Activated T-cell treated with anti-CD3 and anti-CD28 coated beads, Interleukin-2, amount 50 U/mL, for 72 hours (primary cell): ENCODE results near the gene TLK1. TPM values are rescaled to one million over a fixed set of nuclear protein-coding genes. Genes with fewer than 3 reads are reported as not detected.

Experiments used
- ATAC-seq, 2 donors: fragments of 150-1000 bp; cut with Tn5 transposase; replicated peaks in 1 of 2; 2 replicates each; pipeline ENCODE4 v1.10.0; 2021; ENCODE audit warnings: moderate library complexity in 2 of 2, mild to moderate bottlenecking in 1 of 2
- DNase-seq, 2 donors: peaks; one replicate each; pipeline ENCODE4 v3.0.0; 2021 to 2022; ENCODE audit warnings: mixed read lengths in 1 of 2
- H3K27ac Mint-ChIP-seq: one replicate; pipeline ENCODE4 v1.8.0; 2022; ENCODE audit warnings: mild to moderate bottlenecking, moderate library complexity, mixed read lengths
- H3K27me3 Mint-ChIP-seq: one replicate; pipeline ENCODE4 v1.8.0; 2022; ENCODE audit warnings: low read depth, mixed read lengths
- H3K36me3 Mint-ChIP-seq, 2 donors: one replicate each; pipeline ENCODE4 v1.8.0; 2022; ENCODE audit warnings: mixed read lengths in 2 of 2, mild to moderate bottlenecking in 1 of 2; ENCODE audit not compliant: insufficient read depth in 2 of 2
- H3K4me1 Mint-ChIP-seq: one replicate; pipeline ENCODE4 v1.8.0; 2022; ENCODE audit warnings: low read depth, mixed read lengths
- H3K4me3 Mint-ChIP-seq, 2 donors: one replicate each; pipeline ENCODE4 v1.8.0; 2022; ENCODE audit warnings: mild to moderate bottlenecking in 2 of 2, mixed read lengths in 2 of 2, moderate library complexity in 2 of 2
- H3K9me3 Mint-ChIP-seq, 2 donors: one replicate each; pipeline ENCODE4 v1.8.0; 2022; ENCODE audit warnings: mixed read lengths in 2 of 2
- total RNA-seq, 2 donors: library from RNA; stranded (reverse); gene quantifications; one replicate each; pipeline ENCODE4 v1.2.3, GENCODE V29; 2022

Gene TLK1
- total RNA-seq, 2 donors from 2014 or later: 96.0 to 102 TPM

- H3K9me3 Mint-ChIP-seq: no peaks in the 10 kb centered on the region
- no peak overlapping the region for H3K27ac Mint-ChIP-seq
- DNase-seq: no peak
- H3K36me3 Mint-ChIP-seq: peaks cover 0 to 9% of the 10 kb centered on the region in 2 donors
- H3K4me3 Mint-ChIP-seq: no peak overlapping the region
- no peaks in the 10 kb centered on the region for H3K27me3 Mint-ChIP-seq
- no peak for ATAC-seq
- no peaks in the 10 kb centered on the region for H3K4me1 Mint-ChIP-seq
Measured at GRCh38 chr2:170986566-170987258, 174.0 kb downstream of the TLK1 start.

- no peak for ATAC-seq
- Mint-ChIP-seq H3K4me3 (no peak overlapping the region), H3K27ac (no peak overlapping the region), H3K4me1 (no peaks in the 10 kb centered on the region), H3K27me3 (peaks cover 7% of the 10 kb centered on the region), H3K36me3 (peaks cover 0 to 1% of the 10 kb centered on the region in 2 donors), H3K9me3 (no peaks in the 10 kb centered on the region)
- DNase-seq: no peak
Measured at GRCh38 chr2:170985407-170985806, 175.3 kb downstream of the TLK1 start.

GRCh38 chr2:170984079-170984478 lies 176.6 kb downstream of the TLK1 start:
- ATAC-seq (no peak), DNase-seq (no peak)
- no peak overlapping the region for H3K4me3 Mint-ChIP-seq
- no peak overlapping the region for H3K27ac Mint-ChIP-seq
- H3K36me3 Mint-ChIP-seq: peaks cover 0 to 1% of the 10 kb centered on the region in 2 donors
- H3K27me3 Mint-ChIP-seq: peaks cover 7% of the 10 kb centered on the region
- H3K9me3 Mint-ChIP-seq: no peaks in the 10 kb centered on the region
- H3K4me1 Mint-ChIP-seq: no peaks in the 10 kb centered on the region

DNA sequence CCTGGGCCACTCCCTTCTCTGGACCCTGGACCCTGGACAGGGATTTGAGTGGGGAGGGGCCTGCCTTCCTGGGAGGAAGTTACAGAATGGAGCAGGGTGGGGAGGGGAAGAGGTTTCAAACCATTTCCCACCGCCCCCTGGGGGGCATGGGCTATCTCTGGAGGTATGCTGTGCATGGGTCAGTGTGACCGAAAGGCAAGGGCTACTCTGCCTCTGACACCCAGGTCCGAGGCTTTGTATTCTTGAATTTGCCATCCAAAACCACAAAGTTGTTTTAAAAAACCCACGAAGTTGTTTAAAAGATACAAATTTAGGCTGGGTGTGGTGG lies 184.8 kb downstream of the TLK1 start:
- ATAC-seq (no peak), DNase-seq (no peak)
- Mint-ChIP-seq H3K27me3 (peaks cover 2% of the 10 kb centered on the region), H3K9me3 (no peaks in the 10 kb centered on the region), H3K4me3 (no peak overlapping the region), H3K4me1 (peaks cover 26% of the 10 kb centered on the region), H3K27ac (no peak overlapping the region), H3K36me3 (no peaks in the 10 kb centered on the region)

DNA sequence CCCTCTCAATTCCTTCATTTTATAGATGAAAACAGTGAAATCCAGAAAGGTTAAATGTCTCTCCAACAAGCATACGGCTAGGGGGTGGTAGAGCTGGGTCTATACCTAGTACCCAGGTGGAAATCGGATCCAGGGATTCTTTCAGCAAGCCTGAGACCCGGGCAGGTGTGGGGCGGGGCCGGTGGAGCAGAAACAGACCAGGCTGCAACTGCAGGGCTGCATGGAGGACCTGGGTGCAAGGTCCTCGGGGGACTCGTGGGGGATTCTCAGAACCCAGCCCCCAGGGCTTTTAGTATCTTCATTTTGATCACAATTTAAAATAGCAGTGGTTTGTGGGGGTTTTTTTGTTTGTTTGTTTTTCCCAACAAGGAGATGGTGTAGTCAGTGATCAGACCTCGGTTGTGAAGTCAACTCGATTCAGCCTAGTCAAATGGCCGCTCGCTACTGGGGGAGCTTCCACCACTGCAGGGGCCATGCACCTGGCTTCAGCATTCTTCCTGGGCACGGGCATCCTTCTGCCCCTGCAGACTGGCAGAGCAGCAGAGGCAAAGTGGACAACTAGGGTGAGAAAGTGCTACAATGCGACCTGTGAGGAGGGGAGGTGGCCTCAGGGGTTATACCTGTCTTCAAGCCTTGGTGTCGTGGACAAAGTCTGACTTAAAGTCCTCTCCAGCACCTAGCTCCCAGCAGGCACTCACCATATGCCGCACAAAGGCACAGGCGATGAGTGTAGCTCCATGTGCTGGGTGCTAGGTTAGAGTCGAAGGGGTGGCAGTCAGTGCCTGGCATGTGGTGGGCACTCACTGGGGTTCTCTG lies 185.4 kb downstream of the TLK1 start:
- no peaks in the 10 kb centered on the region for H3K36me3 Mint-ChIP-seq
- no peak overlapping the region for H3K4me3 Mint-ChIP-seq
- H3K27ac Mint-ChIP-seq: no peak overlapping the region
- H3K27me3 Mint-ChIP-seq: no peaks in the 10 kb centered on the region
- no peak for ATAC-seq
- peaks cover 26% of the 10 kb centered on the region for H3K4me1 Mint-ChIP-seq
- DNase-seq: no peak
- H3K9me3 Mint-ChIP-seq: no peaks in the 10 kb centered on the region

DNA sequence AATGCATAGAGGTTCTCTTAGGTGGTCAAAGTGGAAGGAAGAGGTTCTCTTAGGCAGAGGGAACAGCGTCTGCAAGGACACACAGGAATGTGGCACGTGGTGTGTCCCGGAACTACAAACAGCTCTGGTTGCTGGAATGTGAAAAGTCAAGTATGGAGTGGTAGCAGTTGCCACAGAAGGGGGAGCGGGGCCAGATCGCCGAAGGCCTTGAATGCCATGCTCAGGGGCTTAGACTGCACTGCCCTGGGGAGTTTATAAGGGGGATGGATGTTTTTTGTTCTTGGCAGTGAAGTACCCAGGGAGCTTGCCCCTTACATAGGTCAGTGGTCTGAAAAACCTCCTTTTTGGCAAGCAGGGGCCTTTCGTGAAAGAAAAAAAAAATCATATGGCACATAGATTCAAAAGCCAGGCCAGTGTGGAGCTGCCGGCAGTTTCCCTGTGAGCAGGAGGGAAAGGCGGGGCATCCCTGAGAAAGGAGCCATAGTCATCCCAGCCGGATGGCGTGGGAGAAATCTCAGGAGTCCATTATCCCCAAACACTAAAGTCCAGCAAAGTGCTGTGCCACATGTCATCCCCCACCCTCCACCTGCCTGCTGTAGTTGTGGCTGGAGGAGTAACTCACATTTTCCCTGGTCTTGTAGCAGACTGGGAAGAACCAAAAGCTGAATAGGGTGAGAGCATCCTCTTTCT lies 186.2 kb downstream of the TLK1 start:
- Mint-ChIP-seq H3K27ac (peak overlapping the region; percentile 48), H3K9me3 (no peaks in the 10 kb centered on the region), H3K4me1 (peaks cover 26% of the 10 kb centered on the region), H3K4me3 (peak overlapping the region; percentile 60 to 80), H3K27me3 (no peaks in the 10 kb centered on the region), H3K36me3 (no peaks in the 10 kb centered on the region)
- DNase-seq (no peak), ATAC-seq (no peak)

- no peaks in the 10 kb centered on the region for H3K36me3 Mint-ChIP-seq
- peaks cover 26% of the 10 kb centered on the region for H3K4me1 Mint-ChIP-seq
- H3K9me3 Mint-ChIP-seq: no peaks in the 10 kb centered on the region
Measured at GRCh38 chr2:170973492-170974303, 187.0 kb downstream of the TLK1 start.

GRCh38 chr2:170973225-170973491 lies 187.5 kb downstream of the TLK1 start:
- DNase-seq: no peak
- Mint-ChIP-seq H3K27ac (peak overlapping the region; percentile 83), H3K4me3 (peak overlapping the region; percentile 60 to 68), H3K36me3 (no peaks in the 10 kb centered on the region), H3K27me3 (no peaks in the 10 kb centered on the region), H3K9me3 (no peaks in the 10 kb centered on the region), H3K4me1 (peaks cover 24% of the 10 kb centered on the region)
- ATAC-seq: no peak

More at GRCh38 chr2:170973492-170974303, 187.0 kb downstream of the TLK1 start:
- no peaks in the 10 kb centered on the region for H3K27me3 Mint-ChIP-seq
- DNase-seq (peak; percentile 87 to 93), ATAC-seq (peak; percentile 93 to 95)
- H3K27ac Mint-ChIP-seq: peak overlapping the region; percentile 48
- peak overlapping the region; percentile 60 to 80 for H3K4me3 Mint-ChIP-seq

- H3K4me1 Mint-ChIP-seq: peaks cover 20% of the 10 kb centered on the region
- H3K36me3 Mint-ChIP-seq: no peaks in the 10 kb centered on the region
- H3K27me3 Mint-ChIP-seq: no peaks in the 10 kb centered on the region
- DNase-seq (no peak), ATAC-seq (peak in 1 of 2 donors; percentile 3)
- peak overlapping the region; percentile 60 to 68 for H3K4me3 Mint-ChIP-seq
- no peaks in the 10 kb centered on the region for H3K9me3 Mint-ChIP-seq
- H3K27ac Mint-ChIP-seq: peak overlapping the region; percentile 83
Measured at GRCh38 chr2:170972296-170973224, 188.1 kb downstream of the TLK1 start.

GRCh38 chr2:170971071-170971470 lies 189.6 kb downstream of the TLK1 start:
- Mint-ChIP-seq H3K9me3 (no peaks in the 10 kb centered on the region), H3K27me3 (no peaks in the 10 kb centered on the region), H3K27ac (no peak overlapping the region), H3K4me3 (no peak overlapping the region), H3K36me3 (peaks cover 0 to 2% of the 10 kb centered on the region in 2 donors), H3K4me1 (peaks cover 20% of the 10 kb centered on the region)
- ATAC-seq (no peak), DNase-seq (no peak)

GRCh38 chr2:170969872-170970496 lies 190.7 kb downstream of the TLK1 start:
- Mint-ChIP-seq H3K27ac (no peak overlapping the region), H3K9me3 (no peaks in the 10 kb centered on the region), H3K4me3 (no peak overlapping the region), H3K4me1 (peaks cover 20% of the 10 kb centered on the region), H3K36me3 (peaks cover 0 to 3% of the 10 kb centered on the region in 2 donors), H3K27me3 (no peaks in the 10 kb centered on the region)
- no peak for ATAC-seq
- no peak for DNase-seq

DNA sequence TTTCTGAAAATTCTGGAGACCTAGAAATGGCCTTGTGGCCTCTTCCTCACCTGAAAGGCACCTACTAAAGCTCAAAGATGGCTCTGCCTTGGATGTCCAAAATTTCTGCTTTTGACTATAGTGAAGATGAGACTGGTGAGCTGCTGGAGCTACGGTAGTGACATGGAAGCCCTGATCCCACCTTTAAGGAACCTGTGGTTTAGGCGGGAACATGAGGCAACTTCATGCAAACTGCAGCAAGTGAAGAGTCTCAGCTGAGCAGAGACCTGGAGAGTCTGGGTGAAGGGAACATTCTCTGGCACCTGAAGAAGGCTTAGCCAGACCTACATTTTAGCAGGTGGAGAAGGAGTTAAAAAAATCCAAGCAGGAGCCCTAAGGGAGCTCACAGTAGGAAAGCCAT lies 191.7 kb downstream of the TLK1 start:
- H3K4me1 Mint-ChIP-seq: peaks cover 15% of the 10 kb centered on the region
- H3K4me3 Mint-ChIP-seq: no peak overlapping the region
- ATAC-seq (no peak), DNase-seq (no peak)
- H3K36me3 Mint-ChIP-seq: peaks cover 1 to 5% of the 10 kb centered on the region in 2 donors
- no peaks in the 10 kb centered on the region for H3K27me3 Mint-ChIP-seq
- H3K27ac Mint-ChIP-seq: peak overlapping the region; percentile 24
- H3K9me3 Mint-ChIP-seq: no peaks in the 10 kb centered on the region
